H1 (cell line): ENCODE measurements around the gene GALNT18. TPM values are rescaled to one million over a fixed set of nuclear protein-coding genes. Genes with fewer than 3 reads are reported as not detected.

Experiments
- BRCA1 ChIP-seq: IDR thresholded peaks from 2 replicates; pipeline ENCODE4 v1.6.1; 2012; ENCODE audit warnings: low read depth, low read length, improper control_type of control experiment
- EGR1 ChIP-seq: IDR thresholded peaks from 2 replicates; pipeline ENCODE4 v1.6.1; 2011; ENCODE audit warnings: low read depth, low read length, borderline replicate concordance
- NANOG ChIP-seq: IDR thresholded peaks from 2 replicates; pipeline ENCODE4 v1.6.1; 2011; ENCODE audit warnings: low read length, low read depth, mild to moderate bottlenecking, inconsistent platforms; ENCODE audit not compliant: insufficient read depth, poor library complexity, severe bottlenecking
- RBBP5 ChIP-seq: IDR thresholded peaks from 2 replicates; pipeline ENCODE4 v1.7.1; 2012; ENCODE audit warnings: low read depth, mild to moderate bottlenecking, inconsistent platforms, low read length, moderate library complexity, borderline replicate concordance
- SUZ12 ChIP-seq: fragments of 200-600 bp; sonication (generic); IDR thresholded peaks from 2 replicates; pipeline ENCODE4 v1.6.1; 2012; ENCODE audit warnings: mild to moderate bottlenecking, inconsistent platforms, low read length, moderate library complexity, mixed read lengths
- polyA plus RNA-seq, 7 experiments: library from polyadenylated mRNA; depleted of rRNA in 3 of 7; stranded (reverse) in 5 of 7; unstranded in 2 of 7; fragments of >200 nt in 5 of 7; fragments of 200-250 nt in 2 of 7; gene quantifications; 1 replicate in 5 of 7; 2 replicates in 1 of 7; 4 replicates in 1 of 7; pipeline versions ENCODE4 v1.2.1 to v1.2.3, GENCODE V29; 2011 to 2013; ENCODE audit warnings: missing spikeins in 2 of 7, mixed read lengths in 2 of 7
- total RNA-seq: library from RNA; stranded (reverse); fragmentation: NEBNext Ultra II Directional; extraction: Animal tissue kit (Norgen Biotek cat#: 25700); gene quantifications from 2 replicates; pipeline ENCODE4 v1.2.1, GENCODE V29; 2021
- TF ChIP-seq, protein P1 (sequence below): fragments of 300-600 bp; sonication (generic); IDR thresholded peaks from 2 replicates; pipeline ENCODE4 v1.7.1; 2012; ENCODE audit warnings: low read length, moderate library complexity, mild to moderate bottlenecking, inconsistent platforms; ENCODE audit not compliant: insufficient replicate concordance

GALNT18 gene
- total and polyA plus RNA-seq, 2 of the 8 experiments (the other 6 are each of a cell fraction or from before 2014, with no cell fraction given) = 6.0 to 9.4 TPM

DNA sequence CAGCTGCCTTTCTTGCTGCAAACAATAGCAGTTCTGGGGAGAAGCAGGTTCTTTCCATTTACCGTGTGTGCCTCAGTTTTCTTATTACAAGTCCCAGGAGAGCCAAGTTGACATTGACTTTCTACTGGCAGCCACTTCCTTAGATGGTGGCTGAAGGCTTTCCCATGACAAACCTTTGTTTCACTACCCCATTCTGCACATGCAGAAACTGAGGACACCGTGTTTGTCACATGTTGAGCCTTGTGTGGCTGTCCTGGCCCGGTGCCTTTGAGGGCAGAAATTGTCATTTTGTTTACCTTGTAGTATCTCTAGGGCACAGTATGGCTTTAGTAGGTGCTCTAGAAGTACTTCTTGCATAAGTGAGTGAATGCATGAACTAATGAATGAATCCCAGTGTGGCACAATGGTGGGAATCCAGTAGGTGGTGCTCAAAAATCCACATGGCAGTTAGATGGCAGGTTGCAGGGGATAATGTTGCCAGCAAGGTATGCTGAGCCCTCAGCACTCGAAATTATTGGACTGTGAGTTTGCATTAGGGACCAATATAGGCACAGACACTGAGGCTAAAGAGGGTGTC, 370.3 kb downstream of the GALNT18 start (continued):
- TF ChIP-seq, protein P1, sequence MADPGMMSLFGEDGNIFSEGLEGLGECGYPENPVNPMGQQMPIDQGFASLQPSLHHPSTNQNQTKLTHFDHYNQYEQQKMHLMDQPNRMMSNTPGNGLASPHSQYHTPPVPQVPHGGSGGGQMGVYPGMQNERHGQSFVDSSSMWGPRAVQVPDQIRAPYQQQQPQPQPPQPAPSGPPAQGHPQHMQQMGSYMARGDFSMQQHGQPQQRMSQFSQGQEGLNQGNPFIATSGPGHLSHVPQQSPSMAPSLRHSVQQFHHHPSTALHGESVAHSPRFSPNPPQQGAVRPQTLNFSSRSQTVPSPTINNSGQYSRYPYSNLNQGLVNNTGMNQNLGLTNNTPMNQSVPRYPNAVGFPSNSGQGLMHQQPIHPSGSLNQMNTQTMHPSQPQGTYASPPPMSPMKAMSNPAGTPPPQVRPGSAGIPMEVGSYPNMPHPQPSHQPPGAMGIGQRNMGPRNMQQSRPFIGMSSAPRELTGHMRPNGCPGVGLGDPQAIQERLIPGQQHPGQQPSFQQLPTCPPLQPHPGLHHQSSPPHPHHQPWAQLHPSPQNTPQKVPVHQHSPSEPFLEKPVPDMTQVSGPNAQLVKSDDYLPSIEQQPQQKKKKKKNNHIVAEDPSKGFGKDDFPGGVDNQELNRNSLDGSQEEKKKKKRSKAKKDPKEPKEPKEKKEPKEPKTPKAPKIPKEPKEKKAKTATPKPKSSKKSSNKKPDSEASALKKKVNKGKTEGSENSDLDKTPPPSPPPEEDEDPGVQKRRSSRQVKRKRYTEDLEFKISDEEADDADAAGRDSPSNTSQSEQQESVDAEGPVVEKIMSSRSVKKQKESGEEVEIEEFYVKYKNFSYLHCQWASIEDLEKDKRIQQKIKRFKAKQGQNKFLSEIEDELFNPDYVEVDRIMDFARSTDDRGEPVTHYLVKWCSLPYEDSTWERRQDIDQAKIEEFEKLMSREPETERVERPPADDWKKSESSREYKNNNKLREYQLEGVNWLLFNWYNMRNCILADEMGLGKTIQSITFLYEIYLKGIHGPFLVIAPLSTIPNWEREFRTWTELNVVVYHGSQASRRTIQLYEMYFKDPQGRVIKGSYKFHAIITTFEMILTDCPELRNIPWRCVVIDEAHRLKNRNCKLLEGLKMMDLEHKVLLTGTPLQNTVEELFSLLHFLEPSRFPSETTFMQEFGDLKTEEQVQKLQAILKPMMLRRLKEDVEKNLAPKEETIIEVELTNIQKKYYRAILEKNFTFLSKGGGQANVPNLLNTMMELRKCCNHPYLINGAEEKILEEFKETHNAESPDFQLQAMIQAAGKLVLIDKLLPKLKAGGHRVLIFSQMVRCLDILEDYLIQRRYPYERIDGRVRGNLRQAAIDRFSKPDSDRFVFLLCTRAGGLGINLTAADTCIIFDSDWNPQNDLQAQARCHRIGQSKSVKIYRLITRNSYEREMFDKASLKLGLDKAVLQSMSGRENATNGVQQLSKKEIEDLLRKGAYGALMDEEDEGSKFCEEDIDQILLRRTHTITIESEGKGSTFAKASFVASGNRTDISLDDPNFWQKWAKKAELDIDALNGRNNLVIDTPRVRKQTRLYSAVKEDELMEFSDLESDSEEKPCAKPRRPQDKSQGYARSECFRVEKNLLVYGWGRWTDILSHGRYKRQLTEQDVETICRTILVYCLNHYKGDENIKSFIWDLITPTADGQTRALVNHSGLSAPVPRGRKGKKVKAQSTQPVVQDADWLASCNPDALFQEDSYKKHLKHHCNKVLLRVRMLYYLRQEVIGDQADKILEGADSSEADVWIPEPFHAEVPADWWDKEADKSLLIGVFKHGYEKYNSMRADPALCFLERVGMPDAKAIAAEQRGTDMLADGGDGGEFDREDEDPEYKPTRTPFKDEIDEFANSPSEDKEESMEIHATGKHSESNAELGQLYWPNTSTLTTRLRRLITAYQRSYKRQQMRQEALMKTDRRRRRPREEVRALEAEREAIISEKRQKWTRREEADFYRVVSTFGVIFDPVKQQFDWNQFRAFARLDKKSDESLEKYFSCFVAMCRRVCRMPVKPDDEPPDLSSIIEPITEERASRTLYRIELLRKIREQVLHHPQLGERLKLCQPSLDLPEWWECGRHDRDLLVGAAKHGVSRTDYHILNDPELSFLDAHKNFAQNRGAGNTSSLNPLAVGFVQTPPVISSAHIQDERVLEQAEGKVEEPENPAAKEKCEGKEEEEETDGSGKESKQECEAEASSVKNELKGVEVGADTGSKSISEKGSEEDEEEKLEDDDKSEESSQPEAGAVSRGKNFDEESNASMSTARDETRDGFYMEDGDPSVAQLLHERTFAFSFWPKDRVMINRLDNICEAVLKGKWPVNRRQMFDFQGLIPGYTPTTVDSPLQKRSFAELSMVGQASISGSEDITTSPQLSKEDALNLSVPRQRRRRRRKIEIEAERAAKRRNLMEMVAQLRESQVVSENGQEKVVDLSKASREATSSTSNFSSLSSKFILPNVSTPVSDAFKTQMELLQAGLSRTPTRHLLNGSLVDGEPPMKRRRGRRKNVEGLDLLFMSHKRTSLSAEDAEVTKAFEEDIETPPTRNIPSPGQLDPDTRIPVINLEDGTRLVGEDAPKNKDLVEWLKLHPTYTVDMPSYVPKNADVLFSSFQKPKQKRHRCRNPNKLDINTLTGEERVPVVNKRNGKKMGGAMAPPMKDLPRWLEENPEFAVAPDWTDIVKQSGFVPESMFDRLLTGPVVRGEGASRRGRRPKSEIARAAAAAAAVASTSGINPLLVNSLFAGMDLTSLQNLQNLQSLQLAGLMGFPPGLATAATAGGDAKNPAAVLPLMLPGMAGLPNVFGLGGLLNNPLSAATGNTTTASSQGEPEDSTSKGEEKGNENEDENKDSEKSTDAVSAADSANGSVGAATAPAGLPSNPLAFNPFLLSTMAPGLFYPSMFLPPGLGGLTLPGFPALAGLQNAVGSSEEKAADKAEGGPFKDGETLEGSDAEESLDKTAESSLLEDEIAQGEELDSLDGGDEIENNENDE = no peak
- TF ChIP-seq NANOG (no peak), EGR1 (no peak), SUZ12 (no peak), RBBP5 (no peak), BRCA1 (no peak)
